GM19397 (cell line): ENCODE data around the gene CRLF3.
"Not testable (repeated sequence)": the region's sequence is repeated elsewhere in the genome, so short reads cannot be mapped to it uniquely, and the experiment has no call there.

Experiments used
- ATAC-seq: cut with Tn5 transposase; IDR thresholded peaks from one replicate; pipeline ENCODE4 v1.9.1; 2021; ENCODE audit warnings: mild to moderate bottlenecking, moderate library complexity; ENCODE audit not compliant: unreplicated experiment

The CRLF3 gene

GRCh38 chr17:30816165-30816564, 8.3 kb downstream of the CRLF3 start:
- no peak for ATAC-seq

- ATAC-seq = not testable (repeated sequence)
These were observed 9.6 kb downstream of the CRLF3 start for GRCh38 chr17:30814860-30815259.

- ATAC-seq = not testable (repeated sequence)
These were observed 10.3 kb downstream of the CRLF3 start for GRCh38 chr17:30814236-30814635.

- ATAC-seq = no peak
These were observed 12.0 kb downstream of the CRLF3 start for GRCh38 chr17:30812218-30813177.

- ATAC-seq = no peak
These were observed 14.6 kb downstream of the CRLF3 start for GRCh38 chr17:30809867-30810266.

GRCh38 chr17:30808785-30809286, 15.7 kb downstream of the CRLF3 start:
- peak; percentile 75 for ATAC-seq

- no peak for ATAC-seq
These were observed 16.6 kb downstream of the CRLF3 start for GRCh38 chr17:30807896-30808295.

- ATAC-seq = no peak
These were observed 18.5 kb downstream of the CRLF3 start for GRCh38 chr17:30805944-30806456.

GRCh38 chr17:30801671-30802070, 22.8 kb downstream of the CRLF3 start:
- no peak for ATAC-seq

- ATAC-seq = no peak
These were observed 28.5 kb downstream of the CRLF3 start for GRCh38 chr17:30796016-30796415.

- ATAC-seq = no peak
These were observed 30.1 kb downstream of the CRLF3 start for GRCh38 chr17:30794372-30794771.

GRCh38 chr17:30793282-30793977, 31.1 kb downstream of the CRLF3 start:
- no peak for ATAC-seq

- ATAC-seq = no peak
These were observed 34.2 kb downstream of the CRLF3 start for GRCh38 chr17:30790279-30790678.

- ATAC-seq = no peak
These were observed 35.6 kb downstream of the CRLF3 start for GRCh38 chr17:30788918-30789317.

- no peak for ATAC-seq
These were observed 42.3 kb downstream of the CRLF3 start for GRCh38 chr17:30782206-30782605.

- no peak for ATAC-seq
These were observed 44.1 kb downstream of the CRLF3 start for GRCh38 chr17:30780343-30780742.

GRCh38 chr17:30768771-30769170, 55.7 kb downstream of the CRLF3 start:
- ATAC-seq = not testable (repeated sequence)

GRCh38 chr17:30767641-30768404, 56.7 kb downstream of the CRLF3 start:
- ATAC-seq = not testable (repeated sequence)

GRCh38 chr17:30761060-30761459, 63.4 kb downstream of the CRLF3 start:
- ATAC-seq = no peak

GRCh38 chr17:30753291-30753690, 71.2 kb downstream of the CRLF3 start:
- ATAC-seq = not testable (repeated sequence)

GRCh38 chr17:30750982-30751381, 73.5 kb downstream of the CRLF3 start:
- not testable (repeated sequence) for ATAC-seq
